ENCODE results near the gene ATG13. TPM values are rescaled to one million over a fixed set of nuclear protein-coding genes. Genes with fewer than 3 reads are reported as not detected.

Gene ATG13
- polyA plus RNA-seq, 1 donor from 2014 or later: 21.1 TPM

DNA sequence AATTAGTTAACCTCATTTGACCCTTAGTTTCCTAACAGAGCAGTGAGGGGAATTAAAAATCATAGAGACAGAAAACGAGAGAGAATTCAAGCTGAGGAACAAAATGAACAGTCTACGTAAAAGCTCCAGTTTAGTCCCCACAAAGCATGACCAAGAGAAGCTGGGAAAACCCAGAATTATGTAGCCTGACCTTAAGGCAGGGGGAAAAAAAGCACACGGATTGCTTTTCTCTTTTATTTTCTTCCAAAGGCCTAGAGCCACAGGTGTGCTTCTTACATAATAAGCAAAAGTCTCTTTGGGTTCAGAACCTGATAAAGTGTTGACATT is 23.0 kb upstream of the ATG13 start:
- H2AFZ ChIP-seq (ENCODE audit: low read depth, low read length): peak overlapping the region; percentile 46
- no peaks in the 10 kb centered on the region for H3F3A ChIP-seq (ENCODE audit: insufficient read depth, low read length, poor library complexity, severe bottlenecking)
- H3K9me2 ChIP-seq (ENCODE audit: insufficient read depth, low read length): no peaks in the 10 kb centered on the region
- H4K20me1 ChIP-seq (ENCODE audit: insufficient read depth): no peaks in the 10 kb centered on the region
- H3K36me3 ChIP-seq (ENCODE audit: insufficient read depth, low read length): no peaks in the 10 kb centered on the region
- peak overlapping the region; percentile 35 for H3K4me2 ChIP-seq (ENCODE audit: low read length)
- TF ChIP-seq EZH2 (IDR thresholded peaks at IDR 0.05; ENCODE audit: borderline replicate concordance, insufficient read depth, low read length, poor library complexity, severe bottlenecking) (no peak), RAD21 (conservative IDR thresholded peaks at IDR 0.05) (no peak), EP300 (conservative IDR thresholded peaks at IDR 0.05; ENCODE audit: poor library complexity, severe bottlenecking) (no peak)
- no peaks in the 10 kb centered on the region for H3K27me3 ChIP-seq (ENCODE audit: insufficient read depth, low read depth, low read length)
- peaks cover 43% of the 10 kb centered on the region for H3K79me2 ChIP-seq (replicated peaks; ENCODE audit: insufficient read depth, low read length)
- H3K9me3 ChIP-seq (ENCODE audit: low read length): no peaks in the 10 kb centered on the region
- H3K27ac ChIP-seq (ENCODE audit: low read length): peak overlapping the region; percentile 85
- H3K4me3 ChIP-seq (ENCODE audit: low read length): peak overlapping the region; percentile 76
- peak overlapping the region; percentile 91 for H3K9ac ChIP-seq (ENCODE audit: low read length)

DNA sequence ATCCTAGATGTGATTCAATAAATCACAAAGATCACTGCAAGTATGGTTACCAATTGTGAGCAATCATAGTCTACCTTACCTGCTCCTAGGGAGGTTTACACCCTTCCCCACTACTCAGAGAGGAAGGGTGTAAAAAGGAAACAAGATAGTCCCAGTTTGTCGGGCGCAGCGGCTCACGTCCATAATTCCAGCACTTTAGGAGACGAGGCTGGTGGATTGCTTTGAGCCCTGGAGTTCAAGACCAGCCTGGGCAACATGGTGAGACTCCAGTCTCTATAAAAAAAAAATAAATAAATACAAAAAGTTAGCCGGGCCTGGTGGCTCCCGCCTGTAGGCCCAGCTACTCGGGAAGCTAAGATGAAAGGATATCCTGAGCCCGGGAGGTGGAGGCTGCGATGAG is 22.6 kb upstream of the ATG13 start:
- Histone ChIP-seq H4K20me1 (ENCODE audit: insufficient read depth) (no peaks in the 10 kb centered on the region), H3K27ac (ENCODE audit: low read length) (no peak overlapping the region), H3K4me3 (ENCODE audit: low read length) (peak overlapping the region; percentile 76)

More for the DNA sequence above, 22.6 kb upstream of the ATG13 start:
- Histone ChIP-seq H3K36me3 (ENCODE audit: insufficient read depth, low read length) (no peaks in the 10 kb centered on the region), H3K79me2 (replicated peaks; ENCODE audit: insufficient read depth, low read length) (peaks cover 39% of the 10 kb centered on the region), H3F3A (ENCODE audit: insufficient read depth, low read length, poor library complexity, severe bottlenecking) (no peaks in the 10 kb centered on the region), H2AFZ (ENCODE audit: low read depth, low read length) (no peak overlapping the region), H3K9me3 (ENCODE audit: low read length) (no peaks in the 10 kb centered on the region), H3K4me2 (ENCODE audit: low read length) (no peak overlapping the region), H3K27me3 (ENCODE audit: insufficient read depth, low read depth, low read length) (no peaks in the 10 kb centered on the region), H3K9me2 (ENCODE audit: insufficient read depth, low read length) (no peaks in the 10 kb centered on the region), H3K9ac (ENCODE audit: low read length) (no peak overlapping the region)
- TF ChIP-seq RAD21 (conservative IDR thresholded peaks at IDR 0.05): no peak
- TF ChIP-seq TAF1 (IDR thresholded peaks at IDR 0.05; ENCODE audit: low read depth): no peak
- no peak for TF ChIP-seq EZH2 (IDR thresholded peaks at IDR 0.05; ENCODE audit: borderline replicate concordance, insufficient read depth, low read length, poor library complexity, severe bottlenecking)
- TF ChIP-seq POLR2AphosphoS5 (IDR thresholded peaks at IDR 0.05): no peak
- TF ChIP-seq, protein P1, sequence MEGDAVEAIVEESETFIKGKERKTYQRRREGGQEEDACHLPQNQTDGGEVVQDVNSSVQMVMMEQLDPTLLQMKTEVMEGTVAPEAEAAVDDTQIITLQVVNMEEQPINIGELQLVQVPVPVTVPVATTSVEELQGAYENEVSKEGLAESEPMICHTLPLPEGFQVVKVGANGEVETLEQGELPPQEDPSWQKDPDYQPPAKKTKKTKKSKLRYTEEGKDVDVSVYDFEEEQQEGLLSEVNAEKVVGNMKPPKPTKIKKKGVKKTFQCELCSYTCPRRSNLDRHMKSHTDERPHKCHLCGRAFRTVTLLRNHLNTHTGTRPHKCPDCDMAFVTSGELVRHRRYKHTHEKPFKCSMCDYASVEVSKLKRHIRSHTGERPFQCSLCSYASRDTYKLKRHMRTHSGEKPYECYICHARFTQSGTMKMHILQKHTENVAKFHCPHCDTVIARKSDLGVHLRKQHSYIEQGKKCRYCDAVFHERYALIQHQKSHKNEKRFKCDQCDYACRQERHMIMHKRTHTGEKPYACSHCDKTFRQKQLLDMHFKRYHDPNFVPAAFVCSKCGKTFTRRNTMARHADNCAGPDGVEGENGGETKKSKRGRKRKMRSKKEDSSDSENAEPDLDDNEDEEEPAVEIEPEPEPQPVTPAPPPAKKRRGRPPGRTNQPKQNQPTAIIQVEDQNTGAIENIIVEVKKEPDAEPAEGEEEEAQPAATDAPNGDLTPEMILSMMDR (IDR thresholded peaks at IDR 0.05; ENCODE audit: poor library complexity, severe bottlenecking): no peak
- no peak for TF ChIP-seq SMC3 (conservative IDR thresholded peaks at IDR 0.05; ENCODE audit: poor library complexity)
- no peak for TF ChIP-seq EP300 (conservative IDR thresholded peaks at IDR 0.05; ENCODE audit: poor library complexity, severe bottlenecking)
- TF ChIP-seq, protein P2, sequence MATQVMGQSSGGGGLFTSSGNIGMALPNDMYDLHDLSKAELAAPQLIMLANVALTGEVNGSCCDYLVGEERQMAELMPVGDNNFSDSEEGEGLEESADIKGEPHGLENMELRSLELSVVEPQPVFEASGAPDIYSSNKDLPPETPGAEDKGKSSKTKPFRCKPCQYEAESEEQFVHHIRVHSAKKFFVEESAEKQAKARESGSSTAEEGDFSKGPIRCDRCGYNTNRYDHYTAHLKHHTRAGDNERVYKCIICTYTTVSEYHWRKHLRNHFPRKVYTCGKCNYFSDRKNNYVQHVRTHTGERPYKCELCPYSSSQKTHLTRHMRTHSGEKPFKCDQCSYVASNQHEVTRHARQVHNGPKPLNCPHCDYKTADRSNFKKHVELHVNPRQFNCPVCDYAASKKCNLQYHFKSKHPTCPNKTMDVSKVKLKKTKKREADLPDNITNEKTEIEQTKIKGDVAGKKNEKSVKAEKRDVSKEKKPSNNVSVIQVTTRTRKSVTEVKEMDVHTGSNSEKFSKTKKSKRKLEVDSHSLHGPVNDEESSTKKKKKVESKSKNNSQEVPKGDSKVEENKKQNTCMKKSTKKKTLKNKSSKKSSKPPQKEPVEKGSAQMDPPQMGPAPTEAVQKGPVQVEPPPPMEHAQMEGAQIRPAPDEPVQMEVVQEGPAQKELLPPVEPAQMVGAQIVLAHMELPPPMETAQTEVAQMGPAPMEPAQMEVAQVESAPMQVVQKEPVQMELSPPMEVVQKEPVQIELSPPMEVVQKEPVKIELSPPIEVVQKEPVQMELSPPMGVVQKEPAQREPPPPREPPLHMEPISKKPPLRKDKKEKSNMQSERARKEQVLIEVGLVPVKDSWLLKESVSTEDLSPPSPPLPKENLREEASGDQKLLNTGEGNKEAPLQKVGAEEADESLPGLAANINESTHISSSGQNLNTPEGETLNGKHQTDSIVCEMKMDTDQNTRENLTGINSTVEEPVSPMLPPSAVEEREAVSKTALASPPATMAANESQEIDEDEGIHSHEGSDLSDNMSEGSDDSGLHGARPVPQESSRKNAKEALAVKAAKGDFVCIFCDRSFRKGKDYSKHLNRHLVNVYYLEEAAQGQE (IDR thresholded peaks at IDR 0.05; ENCODE audit: borderline replicate concordance): no peak
